SU-DHL-6 (cell line): ENCODE measurements around the gene JPH4.

Experiments used
- CTCF ChIP-seq: fragments of 200-600 bp; sonication (generic); IDR thresholded peaks from one replicate; pipeline ENCODE4 v1.5.1; 2017; ENCODE audit warnings: antibody characterized with exemption, mild to moderate bottlenecking, low read length, moderate library complexity; ENCODE audit not compliant: insufficient read depth, poor library complexity, severe bottlenecking
- EZH2phosphoT487 ChIP-seq: fragments of 200-600 bp; sonication (generic), shearing (Covaris generic); conservative IDR thresholded peaks from 2 replicates; pipeline ENCODE4 v1.6.1; 2018; ENCODE audit warnings: mild to moderate bottlenecking, antibody characterized with exemption, low read length, moderate library complexity, mixed read lengths

- TF ChIP-seq CTCF (no peak), EZH2phosphoT487 (no peak)
Measured at GRCh38 chr14:23547924-23548323, 30.7 kb downstream of the JPH4 start.
